SH-SY5Y (cell line): ENCODE measurements around the gene MEI1.

Experiments
- GATA2 ChIP-seq: IDR thresholded peaks from 2 replicates; pipeline ENCODE4 v1.6.1; 2011; ENCODE audit warnings: mild to moderate bottlenecking, low read depth, low read length
- GATA3 ChIP-seq: IDR thresholded peaks from 2 replicates; pipeline ENCODE4 v1.6.1; 2011; ENCODE audit warnings: low read depth, mild to moderate bottlenecking, low read length, moderate library complexity

The MEI1 gene, protein sequence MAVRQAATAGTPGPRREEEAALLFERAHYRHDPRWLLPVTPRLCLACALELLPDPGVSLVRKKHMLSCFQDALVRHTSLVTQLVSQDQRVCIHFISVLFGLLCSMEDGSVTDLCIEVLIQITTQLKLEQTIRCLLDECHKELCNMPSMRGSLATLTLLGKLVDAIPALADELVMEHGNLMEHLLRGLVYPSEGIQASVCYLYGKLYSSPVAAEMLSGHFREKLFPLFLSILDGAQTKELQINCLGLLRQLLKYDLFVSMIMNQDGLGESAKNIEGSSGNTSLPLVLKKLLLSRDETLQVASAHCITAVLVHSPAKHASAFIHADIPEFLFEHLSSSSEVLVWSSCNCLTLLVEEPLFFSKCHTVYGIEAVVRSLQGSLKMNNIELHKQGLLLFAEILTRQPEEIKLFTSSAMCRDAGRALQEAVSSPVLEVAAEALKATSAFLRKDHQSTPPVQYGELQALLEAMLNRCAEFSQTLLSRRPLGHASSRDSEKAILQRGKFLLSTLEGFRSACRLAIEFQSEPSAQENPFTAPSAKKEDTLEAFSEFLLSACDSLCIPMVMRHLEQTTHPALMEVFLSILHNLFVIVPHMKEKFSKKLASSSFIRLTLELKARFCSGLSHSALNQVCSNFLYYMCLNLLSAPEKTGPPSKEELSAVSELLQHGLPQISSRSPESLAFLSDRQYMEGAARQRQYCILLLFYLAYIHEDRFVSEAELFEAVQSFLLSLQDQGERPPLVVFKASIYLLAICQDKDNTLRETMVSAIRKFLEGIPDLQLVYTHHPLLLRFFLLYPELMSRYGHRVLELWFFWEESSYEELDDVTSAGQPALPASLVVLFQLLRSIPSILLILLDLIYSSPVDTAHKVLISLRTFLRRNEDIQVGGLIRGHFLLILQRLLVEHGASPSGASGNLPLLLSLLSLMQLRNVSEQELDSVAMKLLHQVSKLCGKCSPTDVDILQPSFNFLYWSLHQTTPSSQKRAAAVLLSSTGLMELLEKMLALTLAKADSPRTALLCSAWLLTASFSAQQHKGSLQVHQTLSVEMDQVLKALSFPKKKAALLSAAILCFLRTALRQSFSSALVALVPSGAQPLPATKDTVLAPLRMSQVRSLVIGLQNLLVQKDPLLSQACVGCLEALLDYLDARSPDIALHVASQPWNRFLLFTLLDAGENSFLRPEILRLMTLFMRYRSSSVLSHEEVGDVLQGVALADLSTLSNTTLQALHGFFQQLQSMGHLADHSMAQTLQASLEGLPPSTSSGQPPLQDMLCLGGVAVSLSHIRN

DNA sequence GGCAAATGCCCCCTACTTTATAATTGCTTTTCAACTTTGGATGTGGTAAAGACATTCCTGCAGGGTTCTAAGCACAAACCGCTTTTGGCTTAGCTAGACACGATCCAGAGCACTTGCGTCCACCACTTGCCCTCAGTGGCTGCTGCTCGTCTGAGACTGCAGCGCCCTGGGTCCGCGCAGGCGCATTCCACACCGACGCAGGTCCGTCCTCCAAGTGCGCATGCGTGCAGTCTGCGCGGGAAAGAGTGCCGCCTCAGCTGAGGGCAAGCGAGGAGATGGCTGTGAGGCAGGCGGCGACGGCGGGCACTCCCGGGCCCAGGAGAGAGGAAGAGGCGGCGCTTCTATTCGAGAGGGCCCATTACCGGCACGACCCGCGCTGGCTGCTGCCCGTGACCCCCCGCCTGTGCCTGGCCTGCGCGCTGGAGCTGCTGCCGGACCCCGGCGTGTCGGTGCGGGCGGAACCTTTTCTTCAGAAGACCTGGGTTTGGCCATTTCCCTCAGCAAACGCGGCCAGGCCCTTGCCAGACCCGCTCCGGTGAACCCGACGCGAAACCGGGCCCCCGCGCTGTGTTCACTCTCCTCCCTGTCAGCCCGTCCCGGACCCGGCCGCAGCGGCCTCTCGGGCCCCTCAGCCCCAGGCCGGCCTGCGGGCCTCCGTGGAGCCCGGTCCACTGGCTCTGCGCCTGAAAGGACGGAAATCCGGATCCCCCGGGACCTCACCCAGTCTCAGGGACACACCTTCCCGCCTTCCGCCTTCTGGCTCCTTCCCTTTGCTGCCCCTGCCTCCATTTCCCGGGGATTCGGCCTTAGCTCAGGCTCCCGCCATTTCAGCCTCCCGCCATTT, at the start of gene MEI1:
MEI1 (plus strand) TSS at position 240 of the 844 bp plus-strand sequence; CDS start at position 276, 36 bp downstream.
- TF ChIP-seq GATA3: no peak
- no peak for TF ChIP-seq GATA2

GRCh38 chr22:41650229-41650628, 49.1 kb upstream of the MEI1 start:
- TF ChIP-seq GATA2: no peak
- no peak for TF ChIP-seq GATA3

DNA sequence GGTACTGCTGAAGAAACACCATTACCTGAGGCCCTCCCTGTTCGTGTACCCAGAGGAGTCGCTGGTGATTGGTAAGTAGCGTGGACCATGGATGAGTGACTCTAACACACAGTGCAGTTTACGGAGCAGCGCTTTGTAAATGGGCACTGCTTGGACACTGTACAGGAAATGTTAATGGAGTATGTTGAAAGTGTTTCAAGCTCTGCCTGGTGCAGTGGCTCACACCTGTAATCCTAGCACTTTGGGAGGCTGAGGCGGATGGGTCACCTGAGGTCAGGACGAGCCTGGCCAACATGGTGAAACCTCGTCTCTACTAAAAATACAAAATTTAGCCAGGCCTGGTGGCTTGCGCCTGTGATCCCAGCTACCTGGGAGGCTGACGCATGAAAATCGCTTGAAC, 48.5 kb upstream of the MEI1 start:
- no peak for TF ChIP-seq GATA3
- TF ChIP-seq GATA2: no peak

GRCh38 chr22:41654322-41654721, 45.0 kb upstream of the MEI1 start:
- no peak for TF ChIP-seq GATA3

GRCh38 chr22:41656556-41656955, 42.7 kb upstream of the MEI1 start:
- no peak for TF ChIP-seq GATA2
- TF ChIP-seq GATA3: no peak

GRCh38 chr22:41657709-41658108, 41.6 kb upstream of the MEI1 start:
- no peak for TF ChIP-seq GATA2
- no peak for TF ChIP-seq GATA3

DNA sequence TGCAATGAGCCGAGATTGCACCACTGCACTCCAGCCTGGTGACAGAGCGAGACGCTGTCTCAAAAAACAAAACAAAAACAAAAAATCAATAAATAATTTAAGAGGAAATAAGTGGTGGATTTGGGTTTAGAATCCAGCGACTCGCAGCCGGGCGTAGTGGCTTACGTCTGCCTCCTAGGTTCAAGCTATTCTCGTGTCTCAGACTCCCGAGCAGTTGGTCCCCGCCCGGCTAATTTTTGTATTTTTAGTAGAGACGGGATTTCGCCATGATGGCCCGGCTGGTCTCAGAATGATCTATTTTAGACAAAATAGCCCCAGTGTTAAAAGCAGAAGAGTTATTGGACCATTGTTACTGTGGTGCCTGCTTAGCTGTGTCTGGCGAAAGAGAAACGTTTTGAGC, 40.4 kb upstream of the MEI1 start:
- TF ChIP-seq GATA3 (no peak), GATA2 (no peak)

DNA sequence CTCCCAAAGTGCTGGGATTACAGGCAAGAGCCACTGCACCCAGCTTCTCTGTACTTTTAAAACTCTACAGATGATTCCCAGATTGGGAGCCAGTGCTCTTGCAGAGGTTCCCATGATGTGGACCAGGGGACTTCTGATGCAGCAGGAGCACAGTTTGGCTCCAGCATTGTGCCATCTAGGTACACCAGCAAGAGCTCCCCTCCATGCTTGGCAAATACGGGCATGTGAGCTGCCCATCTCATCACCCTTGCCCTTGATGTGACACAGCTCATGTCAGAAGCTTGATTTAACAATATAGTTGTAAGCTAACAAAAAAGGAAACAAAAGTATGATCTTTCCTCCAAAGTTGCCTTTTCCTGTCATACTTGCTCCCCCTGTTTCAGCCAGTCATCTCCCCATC, 39.4 kb upstream of the MEI1 start:
- TF ChIP-seq GATA2 (no peak), GATA3 (no peak)

DNA sequence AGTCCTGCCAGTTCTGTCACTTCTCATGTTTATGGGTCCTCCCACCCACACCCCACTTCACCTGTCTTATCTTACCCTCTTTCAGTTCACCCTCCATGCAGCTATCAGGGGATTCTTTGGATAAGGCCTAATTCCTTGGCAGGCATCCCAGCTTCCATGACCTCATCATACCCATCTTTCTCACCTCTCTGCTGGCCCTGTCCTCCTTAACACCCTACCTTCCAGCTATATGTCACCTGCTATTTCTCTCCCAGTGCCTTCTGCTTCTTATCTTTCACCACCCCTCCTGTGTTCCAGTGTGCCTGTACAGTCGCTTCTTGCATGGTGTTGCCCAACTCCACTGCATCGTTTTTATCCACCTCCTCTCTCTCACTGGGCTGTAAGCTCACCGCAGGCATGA, 38.9 kb upstream of the MEI1 start:
- TF ChIP-seq GATA2: no peak
- no peak for TF ChIP-seq GATA3

DNA sequence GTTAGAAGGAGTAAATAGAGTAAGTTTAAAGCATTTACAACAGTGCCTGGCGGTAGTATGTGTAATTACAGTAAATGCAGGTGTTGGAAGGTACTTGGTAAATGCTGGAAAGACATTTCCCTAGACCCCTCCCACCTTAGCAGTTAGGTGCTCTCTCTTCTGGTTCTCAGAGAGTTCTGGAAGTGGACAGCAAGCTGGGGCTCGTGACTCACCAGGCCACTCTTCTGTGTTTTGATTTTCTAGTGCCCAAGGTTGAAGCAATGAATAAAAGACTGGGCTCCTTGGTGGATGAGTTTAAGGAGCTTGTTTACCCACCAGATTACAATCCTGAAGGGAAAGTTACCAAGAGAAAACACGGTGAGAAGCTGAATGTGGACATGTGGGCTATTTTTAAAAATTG, 38.2 kb upstream of the MEI1 start:
- no peak for TF ChIP-seq GATA2
- TF ChIP-seq GATA3: no peak

DNA sequence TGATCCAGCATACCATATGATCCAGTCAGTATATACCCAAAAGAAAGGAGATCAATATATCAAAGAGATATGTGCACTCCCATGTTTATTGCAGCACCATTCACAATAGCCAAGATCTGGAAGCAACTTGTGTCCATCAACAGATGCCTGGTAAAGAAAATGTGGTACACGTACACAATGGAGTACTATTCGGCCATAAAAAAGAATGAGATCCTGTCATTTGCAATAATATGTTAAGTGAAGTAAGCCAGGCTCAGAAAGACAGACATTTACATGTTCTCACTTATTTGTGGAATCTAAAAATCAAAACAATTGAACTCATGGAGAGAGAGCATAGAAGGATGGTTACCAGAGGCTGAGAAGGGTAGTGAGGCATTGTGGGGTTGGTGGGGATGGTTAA, 37.6 kb upstream of the MEI1 start:
- TF ChIP-seq GATA2: no peak
- no peak for TF ChIP-seq GATA3

DNA sequence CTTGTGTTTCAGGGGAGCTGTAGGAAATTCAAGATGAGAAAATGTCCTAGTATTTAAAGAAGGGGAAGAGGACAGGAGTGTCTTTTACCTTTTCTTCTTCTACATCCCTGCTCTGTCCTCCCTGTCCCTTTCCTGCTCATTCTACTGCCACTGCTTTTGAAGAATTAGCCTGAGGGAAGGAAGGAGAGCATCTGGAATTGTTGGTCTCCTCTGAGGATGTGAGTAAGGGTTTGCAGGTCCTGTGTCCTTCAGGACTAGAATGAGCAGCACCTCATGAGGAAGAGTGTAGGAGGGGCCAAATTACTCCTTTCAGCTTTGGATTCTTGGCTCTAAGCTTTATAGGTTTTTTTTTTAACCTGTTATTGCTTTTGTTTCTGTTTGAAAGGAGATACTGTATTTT, 34.8 kb upstream of the MEI1 start:
- no peak for TF ChIP-seq GATA3
- no peak for TF ChIP-seq GATA2

DNA sequence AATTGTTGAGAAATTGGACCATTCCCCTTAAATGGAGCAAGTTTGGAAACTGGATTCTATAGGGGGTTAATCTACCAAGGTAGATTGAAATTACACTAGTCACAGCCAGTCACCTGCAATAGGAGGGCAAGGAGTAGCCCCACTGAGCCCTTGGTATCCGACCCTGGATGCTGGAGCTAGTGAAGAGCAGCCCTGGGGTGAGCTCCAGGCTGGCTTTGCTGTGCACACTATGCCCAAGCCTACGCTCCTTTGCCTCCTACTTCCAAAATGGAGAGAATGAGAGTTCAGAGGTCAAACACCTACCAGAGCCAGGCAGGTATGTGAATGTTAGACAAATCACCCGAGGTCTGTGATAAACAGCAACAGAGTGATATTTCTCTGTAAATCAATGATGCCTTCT, 34.4 kb upstream of the MEI1 start:
- TF ChIP-seq GATA2 (no peak), GATA3 (no peak)
